Stimulated activated CD8-positive, alpha-beta memory T cell treated with anti-CD3 and anti-CD28 coated beads, Interleukin-7, amount 100 ng/mL, for 1 hour (primary cell): Measurements from ENCODE around the gene TBXAS1.

Experiments
- DNase-seq, 2 donors: peaks; one replicate each; pipeline ENCODE4 v3.0.0-alpha.2; 2020; ENCODE audit warnings: low read depth in 2 of 2

TBXAS1 gene

DNA sequence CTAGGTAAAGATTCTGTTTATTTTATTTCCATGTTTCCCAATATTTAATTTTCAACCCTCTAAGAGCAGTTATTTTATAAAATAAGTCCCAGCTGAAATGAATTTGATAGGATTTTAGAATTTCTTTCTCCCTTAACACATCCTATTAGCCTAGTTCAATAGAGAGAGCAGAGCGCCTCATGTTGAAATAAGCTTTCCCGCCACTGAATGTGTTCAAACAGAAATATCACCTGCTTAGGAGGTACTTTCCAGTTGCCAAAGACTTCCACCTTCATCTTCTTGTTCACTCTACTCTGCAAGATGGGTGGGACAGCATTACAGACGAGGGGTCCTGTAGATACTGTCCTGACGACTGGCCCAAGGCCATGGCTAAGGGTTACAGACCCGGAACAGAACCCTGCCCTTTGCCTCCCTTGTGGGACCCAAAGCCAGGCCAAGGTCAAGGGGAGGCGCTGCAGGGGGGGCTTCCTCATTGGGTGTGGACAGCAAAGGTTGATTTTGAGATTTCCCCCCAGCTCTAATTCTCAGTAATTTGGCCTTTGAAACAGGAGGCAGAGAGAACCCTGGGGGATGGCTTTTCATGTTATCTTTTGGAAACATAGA, 171.7 kb downstream of the TBXAS1 start:
- DNase-seq = no peak

DNA sequence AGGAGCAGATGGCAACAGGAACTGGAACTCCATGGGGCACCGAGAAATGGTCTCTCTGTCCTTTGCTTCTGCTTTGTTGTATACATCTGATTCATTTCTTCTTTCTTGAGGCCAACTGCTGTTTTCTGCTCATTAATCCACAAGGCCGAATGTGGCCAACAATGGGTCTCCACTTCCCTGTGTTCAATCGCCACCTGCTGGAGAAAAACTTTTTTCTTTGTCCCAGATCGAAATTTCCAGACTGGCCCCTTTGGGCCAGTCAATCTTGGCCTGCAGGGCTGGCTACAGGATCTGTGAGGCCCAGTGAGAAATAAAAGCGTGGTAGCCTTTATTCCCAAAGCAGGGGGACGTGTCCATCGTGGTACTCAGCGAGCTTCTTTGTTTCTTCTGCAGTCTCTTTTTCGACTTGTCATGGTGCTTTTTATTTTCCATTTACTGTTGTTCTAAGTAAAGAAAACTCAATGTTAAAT, 174.9 kb downstream of the TBXAS1 start:
- peak in 1 of 2 donors; percentile 1 for DNase-seq

DNA sequence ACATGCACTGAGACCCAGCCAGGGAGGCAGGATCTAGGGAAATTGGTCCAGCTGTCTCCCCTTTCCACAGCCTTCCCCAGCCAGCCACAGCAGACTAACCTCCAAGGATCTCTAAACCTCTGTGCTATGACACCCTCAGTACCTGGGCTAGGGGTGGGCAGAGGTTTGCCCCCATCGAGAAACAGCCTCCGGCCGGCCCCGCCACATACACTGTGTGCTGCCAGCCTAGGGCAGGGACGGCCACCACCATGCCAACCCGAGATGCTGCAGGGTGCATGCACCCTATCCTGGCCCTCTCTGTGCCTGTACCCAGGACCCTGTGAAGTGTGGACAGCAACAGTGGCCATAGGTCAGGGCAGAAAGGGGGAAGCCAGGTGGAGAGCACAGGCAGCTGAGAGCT, 175.6 kb downstream of the TBXAS1 start:
- no peak for DNase-seq

DNA sequence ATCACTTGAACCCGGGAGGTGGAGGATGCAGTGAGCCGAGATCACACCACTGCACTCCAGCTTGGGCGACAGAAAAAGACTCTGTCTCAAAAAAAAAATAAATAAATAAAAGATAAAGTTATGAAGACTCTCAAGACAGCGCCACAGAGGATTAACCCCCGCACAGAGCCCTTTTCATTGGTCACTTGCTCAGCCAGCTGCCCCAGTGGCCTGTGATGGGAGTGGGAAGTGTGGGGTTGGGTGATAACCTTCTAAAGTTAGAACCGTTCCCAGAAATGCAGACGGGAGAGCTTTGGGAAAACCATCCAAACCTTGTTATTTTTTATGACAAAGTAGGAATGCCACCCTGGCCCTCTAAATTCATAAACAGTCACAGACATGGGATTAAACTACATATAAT, 176.3 kb downstream of the TBXAS1 start:
- no peak for DNase-seq

DNA sequence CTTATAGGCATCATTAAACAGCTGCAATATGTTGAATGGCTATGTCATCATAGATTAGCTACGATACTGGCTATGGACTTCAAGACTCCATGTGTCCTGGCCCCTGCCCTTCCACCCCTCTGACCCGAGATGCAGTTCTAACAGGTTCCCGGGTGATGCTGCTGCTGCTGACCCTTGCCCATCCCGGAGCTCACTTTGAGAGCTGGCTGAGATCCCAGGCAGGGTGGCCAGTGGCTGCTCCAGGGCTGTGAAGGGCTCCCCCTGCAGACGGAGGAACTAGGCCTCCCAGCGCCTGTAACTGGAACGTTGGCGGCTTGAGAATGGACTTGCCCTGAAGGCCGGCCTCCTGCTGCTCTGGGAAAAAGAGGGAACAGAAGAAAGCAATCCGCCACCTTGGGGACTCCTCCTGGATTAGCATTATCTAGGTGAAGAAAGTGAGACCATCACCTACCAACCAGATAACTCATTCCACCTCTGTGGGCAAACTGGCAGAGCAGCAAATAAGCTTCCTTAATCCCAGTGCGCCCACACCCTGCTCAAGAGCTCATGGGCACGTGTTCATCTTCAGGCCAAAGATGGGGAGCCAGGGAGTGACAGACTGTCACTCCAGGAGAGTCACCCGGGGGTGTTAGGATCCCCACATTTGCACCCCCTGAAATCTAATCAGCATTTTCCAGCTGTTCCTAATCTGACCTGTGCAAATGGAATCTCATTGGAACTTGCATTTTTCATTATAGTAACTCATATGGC, 176.9 kb downstream of the TBXAS1 start:
- DNase-seq = no peak

DNA sequence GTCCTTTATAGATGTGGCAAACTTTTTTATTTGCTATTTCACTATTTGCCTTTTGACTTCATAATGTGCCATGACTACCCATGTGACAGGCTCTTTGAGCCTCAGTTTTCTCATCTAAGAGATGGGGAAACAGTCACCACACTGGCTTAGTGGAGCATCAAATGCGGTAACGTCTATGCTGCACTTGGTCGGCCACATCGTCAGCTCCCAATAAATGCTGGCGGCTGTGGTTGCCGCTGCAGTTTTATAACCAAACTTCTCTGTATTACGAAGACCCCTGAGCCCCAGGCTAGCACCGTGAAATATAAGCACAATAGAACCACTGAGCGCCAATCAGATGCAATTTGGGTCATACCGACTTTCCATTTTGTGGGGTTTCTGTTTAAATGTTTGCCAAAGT, 177.5 kb downstream of the TBXAS1 start:
- no peak for DNase-seq

DNA sequence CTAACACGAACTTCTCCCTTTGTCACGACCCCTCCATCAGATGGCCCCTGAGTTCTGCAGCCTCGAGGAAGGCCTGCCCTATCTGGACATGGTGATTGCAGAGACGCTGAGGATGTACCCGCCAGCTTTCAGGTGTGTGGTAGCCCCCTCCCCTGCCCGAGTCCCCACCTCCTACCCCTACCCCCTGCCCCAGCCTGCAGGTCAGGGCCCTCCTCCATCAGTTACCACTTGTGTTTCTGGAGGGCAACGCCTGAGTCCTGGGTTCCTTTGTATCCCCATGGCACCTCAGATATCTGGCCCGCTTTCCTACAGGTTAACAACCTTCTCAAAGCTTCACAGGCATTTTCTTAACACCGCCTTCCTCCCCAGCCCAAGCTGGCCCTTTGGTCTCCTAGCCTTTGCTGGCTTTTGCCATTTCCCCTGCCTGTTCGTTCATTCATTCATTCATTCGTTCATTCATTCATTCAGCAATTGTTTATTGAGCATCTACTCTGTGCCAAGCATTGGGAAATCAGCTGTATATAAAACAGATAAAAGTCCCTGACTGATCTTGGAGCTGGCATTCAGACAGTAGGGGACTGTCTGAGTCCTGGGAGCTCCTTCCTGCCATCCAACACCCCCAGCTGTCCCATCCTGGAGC, 178.1 kb downstream of the TBXAS1 start:
- DNase-seq = no peak

DNA sequence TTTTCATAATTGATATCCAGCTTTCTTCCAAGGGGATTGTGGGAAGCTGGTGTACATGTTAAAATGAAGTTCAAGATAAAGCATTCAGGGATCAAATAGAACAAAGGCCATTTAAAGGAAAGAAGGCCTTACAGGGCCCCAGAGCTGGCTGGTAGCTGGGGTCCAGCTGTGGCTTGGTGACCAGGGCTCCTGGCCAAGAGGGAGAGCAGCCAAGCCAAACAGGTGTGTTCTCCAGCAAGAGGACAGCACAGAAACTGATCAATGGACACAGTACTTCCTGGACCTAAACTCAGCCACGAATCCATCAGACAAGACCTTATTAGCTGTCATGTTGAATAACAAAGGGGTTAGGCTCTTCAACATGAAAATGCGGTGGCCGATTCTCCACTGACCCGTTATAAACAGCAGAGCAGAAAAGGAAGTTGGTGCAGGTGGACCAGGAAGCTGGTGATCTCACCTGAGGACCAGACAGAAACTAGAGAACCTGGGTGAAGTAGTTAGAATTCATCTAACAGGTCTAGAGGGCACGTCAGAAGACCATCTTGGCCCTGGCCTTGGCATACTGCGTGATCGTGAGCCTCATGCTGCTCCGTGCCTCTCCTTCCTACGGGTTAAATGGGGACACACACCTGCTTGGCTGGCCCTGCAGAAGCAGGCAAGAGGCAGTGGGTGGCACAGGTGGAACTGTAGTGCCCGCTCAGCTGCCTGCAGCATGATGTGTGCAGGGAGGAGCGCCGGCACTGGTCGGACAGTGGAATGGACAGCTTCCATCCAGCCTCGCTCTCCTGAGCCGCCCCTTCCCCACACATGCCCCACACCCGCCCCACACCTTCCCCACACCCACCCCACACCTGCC, 179.9 kb downstream of the TBXAS1 start:
- DNase-seq = no peak

DNA sequence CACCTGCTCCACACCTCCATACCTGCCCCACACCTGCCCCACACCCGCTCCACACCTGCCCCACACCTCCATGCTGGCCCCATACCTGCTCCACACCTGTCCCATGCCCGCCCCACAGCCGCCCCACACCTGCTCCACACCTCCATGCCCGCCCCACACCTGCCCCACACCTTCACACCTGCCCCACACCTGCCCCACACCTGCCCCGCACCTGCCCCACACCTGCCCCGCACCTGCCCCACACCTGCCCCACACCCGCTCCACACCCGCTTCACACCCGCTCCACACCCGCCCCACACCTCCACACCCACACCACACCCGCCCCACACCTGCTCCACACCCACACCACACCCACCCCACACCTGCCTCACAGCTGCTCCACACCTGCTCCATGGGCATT, 180.7 kb downstream of the TBXAS1 start:
- DNase-seq = no peak

GRCh38 chr7:140010194-140010895, 181.3 kb downstream of the TBXAS1 start:
- no peak for DNase-seq

- DNase-seq = no peak
Measured at GRCh38 chr7:140013676-140014075, 184.6 kb downstream of the TBXAS1 start.

- DNase-seq = no peak
Measured at GRCh38 chr7:140014123-140014522, 185.1 kb downstream of the TBXAS1 start.

- DNase-seq = no peak
Measured at GRCh38 chr7:140015471-140015970, 186.5 kb downstream of the TBXAS1 start.

DNA sequence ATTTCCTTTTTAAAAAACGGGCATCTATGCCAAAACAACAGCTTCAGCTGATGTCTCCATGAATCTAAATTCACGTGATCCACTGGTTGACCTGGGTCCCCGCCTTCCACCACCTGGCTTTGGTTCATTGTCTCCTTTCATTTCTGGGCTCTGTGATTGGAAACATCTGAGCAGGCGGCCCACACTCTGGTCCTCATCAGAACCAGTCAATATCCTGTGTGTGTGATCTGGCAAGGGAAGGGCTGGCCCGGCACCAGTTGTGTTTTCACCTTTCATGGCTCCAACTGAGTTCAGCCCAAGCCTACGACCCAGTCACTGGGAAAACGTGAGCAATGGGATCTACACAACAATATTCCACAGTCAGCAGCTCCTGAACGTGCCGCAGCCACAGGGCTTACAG, 187.5 kb downstream of the TBXAS1 start:
- no peak for DNase-seq

DNA sequence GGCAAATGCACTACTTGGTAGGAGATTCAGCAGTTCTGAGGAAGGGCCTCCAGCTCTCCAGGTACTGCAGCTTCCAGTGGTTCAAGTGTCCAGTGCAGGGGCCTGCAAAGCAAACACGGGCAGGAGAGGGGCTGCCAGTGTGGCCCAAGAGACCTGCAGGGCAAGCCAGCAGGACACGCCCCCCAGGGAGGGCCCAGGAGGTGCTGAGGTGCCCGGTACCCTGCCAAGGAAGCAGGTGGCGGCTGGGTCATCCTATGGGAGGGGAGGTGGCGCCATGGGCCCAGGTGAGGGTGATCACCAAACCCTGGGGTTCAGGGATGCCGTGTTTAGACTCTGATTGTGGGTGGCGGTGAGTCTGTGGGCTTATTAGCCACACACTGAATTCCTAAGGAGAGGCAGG, 188.0 kb downstream of the TBXAS1 start:
- DNase-seq = no peak

DNA sequence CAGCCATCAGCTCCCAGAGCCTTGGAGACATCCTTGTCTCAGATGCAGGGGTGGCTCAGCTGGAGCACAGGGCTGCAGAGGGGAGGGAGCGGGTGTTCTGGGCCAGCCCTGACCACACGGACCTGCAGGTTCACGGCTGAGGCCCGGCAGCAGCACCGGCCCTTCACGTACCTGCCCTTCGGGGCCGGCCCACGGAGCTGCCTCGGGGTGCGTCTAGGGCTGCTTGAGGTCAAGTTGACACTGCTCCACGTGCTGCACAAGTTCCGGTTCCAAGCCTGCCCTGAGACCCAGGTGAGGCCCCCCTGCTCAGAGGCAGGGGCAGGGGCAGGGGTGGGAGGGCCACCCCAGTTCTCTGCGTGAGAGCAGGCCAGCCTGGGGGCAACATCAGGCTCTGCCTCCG, 188.5 kb downstream of the TBXAS1 start:
- no peak for DNase-seq

- DNase-seq = no peak
Measured at GRCh38 chr7:140018125-140019043, 189.3 kb downstream of the TBXAS1 start.

GRCh38 chr7:140019172-140019571, 190.1 kb downstream of the TBXAS1 start:
- DNase-seq = no peak

GRCh38 chr7:140019606-140020005, 190.5 kb downstream of the TBXAS1 start:
- no peak for DNase-seq

DNA sequence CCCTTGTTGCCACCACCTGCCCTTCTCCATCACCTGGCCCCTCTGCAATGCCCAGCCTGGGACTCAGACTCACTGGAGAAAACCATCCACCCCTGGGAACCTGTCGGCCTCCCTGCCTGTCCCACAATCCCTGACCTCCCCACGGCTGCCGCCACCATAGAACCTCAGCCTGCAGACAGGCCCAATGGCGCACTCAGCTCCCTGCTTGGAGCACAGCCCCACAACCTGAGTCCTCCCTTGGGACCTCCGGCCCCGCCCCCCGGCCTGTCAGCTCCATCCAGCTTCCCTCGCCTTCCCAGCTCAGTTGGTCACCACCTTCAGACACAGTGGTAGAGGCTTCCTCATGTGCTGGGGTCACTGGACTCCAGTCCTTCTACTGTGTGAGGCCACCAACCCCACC, 192.5 kb downstream of the TBXAS1 start:
- DNase-seq = no peak
